Esophagus squamous epithelium (tissue), 5 donors: ENCODE measurements around the gene CSTPP1. TPM values are rescaled to one million over a fixed set of nuclear protein-coding genes. Genes with fewer than 3 reads are reported as not detected.

Source experiments
- DNase-seq: peaks from one replicate; lab custom pipeline; 2025; lab: John Stamatoyannopoulos, UW
- H3K27ac ChIP-seq, 4 donors: fragments of 200-600 bp; sonication (generic); one replicate each; pipeline ENCODE4 v1.5.1; 2016 to 2019; ENCODE audit warnings: mild to moderate bottlenecking in 1 of 4
- H3K27me3 ChIP-seq, 4 donors: fragments of 200-600 bp; sonication (generic); 1 replicate in 3 of 4; 2 replicates in 1 of 4; pipeline versions ENCODE4 v1.5.1 to v1.6.0; 2017 to 2021; ENCODE audit warnings: antibody characterized with exemption in 1 of 4
- H3K36me3 ChIP-seq, 3 donors: fragments of 200-600 bp; sonication (generic); one replicate each; pipeline ENCODE4 v1.5.1; 2016 to 2019
- H3K4me1 ChIP-seq, 3 donors: fragments of 200-600 bp; sonication (generic); one replicate each; pipeline ENCODE4 v1.5.1; 2017 to 2019
- H3K4me3 ChIP-seq, 4 donors: fragments of 200-600 bp; sonication (generic); 1 replicate in 3 of 4; 2 replicates in 1 of 4; pipeline ENCODE4 v1.5.1; 2016 to 2019; ENCODE audit warnings: mild to moderate bottlenecking in 2 of 4, moderate library complexity in 1 of 4
- H3K9me3 ChIP-seq, 3 donors: fragments of 200-600 bp; sonication (generic); one replicate each; pipeline ENCODE4 v1.5.1; 2016 to 2019
- CTCF ChIP-seq, 6 experiments: fragments of 450-650 bp in 4 of 6; fragments of 200-600 bp in 2 of 6; sonication (generic) in 2 of 6; IDR thresholded peaks; one replicate each; pipeline ENCODE4 v1.5.1; 2016 to 2019; ENCODE audit warnings: antibody characterized with exemption in 6 of 6, mild to moderate bottlenecking in 4 of 6, moderate library complexity in 4 of 6
- POLR2A ChIP-seq, 4 donors: fragments of 450-650 bp; IDR thresholded peaks; one replicate each; pipeline ENCODE4 v1.6.1; 2017; ENCODE audit warnings: antibody characterized with exemption in 4 of 4, mild to moderate bottlenecking in 4 of 4, moderate library complexity in 3 of 4
- WGBS, 2 donors: methylation state at CpG; one replicate each; pipeline ENCODE4 v1.1.5; 2018; 5-methylcytosine and 5-hydroxymethylcytosine counted together
- intact Hi-C: fragments of 100-400 bp; cut with DNase I; formaldehyde crosslinking; loops from one replicate; pipeline ENCODE4 v1.15.0; 2022
- total RNA-seq, 4 donors: library from RNA; depleted of rRNA; stranded (reverse); fragments of >200 nt; gene quantifications; one replicate each; pipeline ENCODE4 v1.1.0, GENCODE V29; 2016
- donor health status: DM: yes; HTN: yes; CAD: no.

CSTPP1 gene
- total RNA-seq, 4 donors from 2014 or later = 9.4 to 19.6 (median 16.4) TPM

GRCh38 chr11:47131136-47131535 is 194.6 kb downstream of the CSTPP1 start:
- H3K27ac ChIP-seq = no peak overlapping the region
- intact Hi-C loops = no loop called here
- no peaks in the 10 kb centered on the region for H3K27me3 ChIP-seq
- no peak for TF ChIP-seq POLR2A (IDR thresholded peaks at IDR 0.05)
- TF ChIP-seq CTCF (IDR thresholded peaks at IDR 0.05) = no peak
- H3K4me1 ChIP-seq = peaks cover 0 to 6% (median 0%) of the 10 kb centered on the region in 3 donors
- no peaks in the 10 kb centered on the region for H3K9me3 ChIP-seq
- H3K36me3 ChIP-seq = no peaks in the 10 kb centered on the region
- no peak overlapping the region for H3K4me3 ChIP-seq
- 57 to 88% methylated on average over 2 of the region's 2 CpGs for WGBS, 2 donors
- DNase-seq = no peak

- Histone ChIP-seq H3K4me3 (no peak overlapping the region), H3K9me3 (no peaks in the 10 kb centered on the region), H3K4me1 (peaks cover 0 to 6% (median 0%) of the 10 kb centered on the region in 3 donors), H3K36me3 (peaks cover 0 to 5% (median 0%) of the 10 kb centered on the region in 3 donors), H3K27me3 (no peaks in the 10 kb centered on the region), H3K27ac (no peak overlapping the region)
- DNase-seq = no peak
- TF ChIP-seq POLR2A (IDR thresholded peaks at IDR 0.05) = no peak
- TF ChIP-seq CTCF (IDR thresholded peaks at IDR 0.05) = no peak
- intact Hi-C loops = no loop called here
Measured at GRCh38 chr11:47132490-47132889, 195.9 kb downstream of the CSTPP1 start.

GRCh38 chr11:47132981-47133380 is 196.4 kb downstream of the CSTPP1 start:
- intact Hi-C loops = no loop called here
- Histone ChIP-seq H3K36me3 (peaks cover 0 to 10% (median 3%) of the 10 kb centered on the region in 3 donors), H3K4me3 (no peak overlapping the region), H3K27me3 (no peaks in the 10 kb centered on the region), H3K9me3 (no peaks in the 10 kb centered on the region), H3K4me1 (peaks cover 0 to 6% (median 0%) of the 10 kb centered on the region in 3 donors), H3K27ac (no peak overlapping the region)
- TF ChIP-seq CTCF (IDR thresholded peaks at IDR 0.05) (no peak), POLR2A (IDR thresholded peaks at IDR 0.05) (no peak)
- WGBS, 2 donors = 89 to 91% methylated on average over 1 of the region's 1 CpG
- no peak for DNase-seq

- no peak for DNase-seq
- H3K4me1 ChIP-seq = peaks cover 0 to 21% (median 5%) of the 10 kb centered on the region in 3 donors
- no peak overlapping the region for H3K4me3 ChIP-seq
- no peaks in the 10 kb centered on the region for H3K27me3 ChIP-seq
- 79 to 90% methylated on average over 3 of the region's 3 CpGs for WGBS, 2 donors
- TF ChIP-seq POLR2A (IDR thresholded peaks at IDR 0.05) = no peak
- no peak for TF ChIP-seq CTCF (IDR thresholded peaks at IDR 0.05)
- intact Hi-C loops = no loop called here
- no peak overlapping the region for H3K27ac ChIP-seq
- no peaks in the 10 kb centered on the region for H3K9me3 ChIP-seq
- H3K36me3 ChIP-seq = peaks cover 0 to 19% (median 4%) of the 10 kb centered on the region in 3 donors
Measured at GRCh38 chr11:47136327-47136726, 199.8 kb downstream of the CSTPP1 start.

GRCh38 chr11:47136921-47137320 is 200.4 kb downstream of the CSTPP1 start:
- Histone ChIP-seq H3K4me3 (no peak overlapping the region), H3K36me3 (peaks cover 0 to 19% (median 4%) of the 10 kb centered on the region in 3 donors), H3K27me3 (no peaks in the 10 kb centered on the region), H3K27ac (no peak overlapping the region), H3K4me1 (peaks cover 0 to 21% (median 5%) of the 10 kb centered on the region in 3 donors), H3K9me3 (no peaks in the 10 kb centered on the region)
- TF ChIP-seq POLR2A (IDR thresholded peaks at IDR 0.05) (no peak), CTCF (IDR thresholded peaks at IDR 0.05) (no peak)
- WGBS, 2 donors = 72 to 76% methylated on average over 3 of the region's 3 CpGs
- DNase-seq = no peak
- intact Hi-C loops = no loop called here
